HEK293 (cell line): ENCODE measurements around the gene LRFN2.
A peak's percentile ranks its signal among the peaks of the same experiment; 100 is the strongest.

Source experiments
- CTCF ChIA-PET: fragments of 350-600 bp; formaldehyde crosslinking; extraction: SDS; loops from one replicate; lab custom pipeline; 2021; ENCODE audit warnings: antibody characterized with exemption; lab: Yijun Ruan, JAX
- POLR2A ChIA-PET: fragments of 300-600 bp; formaldehyde crosslinking; extraction: SDS; loops from one replicate; lab custom pipeline; 2020; ENCODE audit warnings: antibody characterized with exemption, inconsistent platforms; lab: Yijun Ruan, JAX
- H3K27ac ChIP-seq: fragments of 200-500 bp; sonication (Bioruptor generic); 2 replicates; pipeline ENCODE4 v1.5.1; 2014; ENCODE audit warnings: low read depth, low read length, control low read depth, inconsistent platforms; ENCODE audit errors: extremely low read depth
- H3K36me3 ChIP-seq, 2 experiments: fragments of 200-500 bp in 1 of 2; sonication (Bioruptor generic) in 1 of 2; 1 replicate in 1 of 2; 2 replicates in 1 of 2; pipeline ENCODE4 v1.5.1; 2014 to 2017; ENCODE audit warnings: inconsistent platforms in 2 of 2, low read length in 2 of 2; ENCODE audit not compliant: control insufficient read depth in 2 of 2, insufficient read depth in 1 of 2
- H3K4me1 ChIP-seq: fragments of 200-500 bp; sonication (Bioruptor generic); 2 replicates; pipeline ENCODE4 v1.5.1; 2014; ENCODE audit warnings: mild to moderate bottlenecking, low read length, inconsistent platforms; ENCODE audit not compliant: control insufficient read depth, insufficient read depth
- H3K4me3 ChIP-seq: 2 replicates; pipeline ENCODE4 v1.5.1; 2011; ENCODE audit warnings: low read depth, mild to moderate bottlenecking, control low read depth, low read length, moderate library complexity
- H3K9me3 ChIP-seq: fragments of 200-500 bp; sonication (Bioruptor generic); 2 replicates; pipeline ENCODE4 v1.5.1; 2014; ENCODE audit warnings: low read depth, low read length, inconsistent platforms; ENCODE audit not compliant: control insufficient read depth, insufficient read depth
- BCL6B ChIP-seq: fragments of 450-650 bp; formaldehyde crosslinking; IDR thresholded peaks from 2 replicates; pipeline ENCODE4 v1.5.1; 2017; ENCODE audit warnings: missing biosample characterization, missing genetic modification characterization
- EGR2 ChIP-seq: fragments of 450-650 bp; formaldehyde crosslinking; IDR thresholded peaks from 2 replicates; pipeline ENCODE4 v1.5.1; 2016; ENCODE audit warnings: low read depth, missing biosample characterization, missing genetic modification characterization
- GFI1B ChIP-seq: fragments of 450-650 bp; formaldehyde crosslinking; IDR thresholded peaks from 2 replicates; pipeline ENCODE4 v1.5.1; 2016; ENCODE audit warnings: missing biosample characterization, missing genetic modification characterization
- GLIS1 ChIP-seq: fragments of 450-650 bp; formaldehyde crosslinking; IDR thresholded peaks from 2 replicates; pipeline ENCODE4 v1.5.1; 2016; ENCODE audit warnings: missing biosample characterization, missing genetic modification characterization
- HOXC10 ChIP-seq: sonication (generic); formaldehyde crosslinking; IDR thresholded peaks from 2 replicates; pipeline ENCODE4 v1.8.1; 2023; ENCODE audit warnings: mild to moderate bottlenecking, missing genetic modification reagents
- KLF10 ChIP-seq: fragments of 450-650 bp; IDR thresholded peaks from 2 replicates; pipeline ENCODE4 v1.5.1; 2018; ENCODE audit warnings: missing biosample characterization, mild to moderate bottlenecking, missing genetic modification characterization
- YY2 ChIP-seq: fragments of 450-650 bp; formaldehyde crosslinking; IDR thresholded peaks from 2 replicates; pipeline ENCODE4 v1.5.1; 2016; ENCODE audit warnings: missing biosample characterization, missing genetic modification characterization
- ZBTB20 ChIP-seq: fragments of 450-650 bp; formaldehyde crosslinking; IDR thresholded peaks from 2 replicates; pipeline ENCODE4 v1.5.1; 2016; ENCODE audit warnings: missing biosample characterization, missing genetic modification characterization
- ZEB2 ChIP-seq: fragments of 450-650 bp; formaldehyde crosslinking; IDR thresholded peaks from 2 replicates; pipeline ENCODE4 v1.5.1; 2016; ENCODE audit warnings: missing biosample characterization, missing genetic modification characterization
- ZNF10 ChIP-seq: fragments of 450-650 bp; formaldehyde crosslinking; IDR thresholded peaks from 2 replicates; pipeline ENCODE4 v1.5.1; 2017; ENCODE audit warnings: missing biosample characterization, missing genetic modification characterization
- ZNF112 ChIP-seq: fragments of 450-650 bp; formaldehyde crosslinking; IDR thresholded peaks from 2 replicates; pipeline ENCODE4 v1.5.0; 2017; ENCODE audit warnings: missing biosample characterization, missing genetic modification characterization
- ZNF140 ChIP-seq: fragments of 450-650 bp; formaldehyde crosslinking; IDR thresholded peaks from 2 replicates; pipeline ENCODE4 v1.5.1; 2016; ENCODE audit warnings: missing biosample characterization, missing genetic modification characterization
- ZNF148 ChIP-seq: fragments of 450-650 bp; formaldehyde crosslinking; IDR thresholded peaks from 2 replicates; pipeline ENCODE4 v1.5.0; 2017; ENCODE audit warnings: missing biosample characterization, missing genetic modification characterization, borderline replicate concordance
- ZNF155 ChIP-seq: fragments of 450-650 bp; formaldehyde crosslinking; IDR thresholded peaks from 2 replicates; pipeline ENCODE4 v1.5.1; 2016; ENCODE audit warnings: missing biosample characterization, missing genetic modification characterization
- ZNF175 ChIP-seq: fragments of 450-650 bp; formaldehyde crosslinking; IDR thresholded peaks from 2 replicates; pipeline ENCODE4 v1.5.1; 2016; ENCODE audit warnings: missing biosample characterization, missing genetic modification characterization
- ZNF214 ChIP-seq: fragments of 450-650 bp; formaldehyde crosslinking; IDR thresholded peaks from 2 replicates; pipeline ENCODE4 v1.5.1; 2017; ENCODE audit warnings: missing biosample characterization, mild to moderate bottlenecking, missing genetic modification characterization, borderline replicate concordance
- ZNF23 ChIP-seq: fragments of 450-650 bp; formaldehyde crosslinking; IDR thresholded peaks from 2 replicates; pipeline ENCODE4 v1.5.1; 2016; ENCODE audit warnings: missing biosample characterization, missing genetic modification characterization, borderline replicate concordance
- ZNF398 ChIP-seq: fragments of 450-650 bp; formaldehyde crosslinking; IDR thresholded peaks from 2 replicates; pipeline ENCODE4 v1.5.1; 2017; ENCODE audit warnings: missing biosample characterization, missing genetic modification characterization
- ZNF510 ChIP-seq: fragments of 450-650 bp; formaldehyde crosslinking; IDR thresholded peaks from 2 replicates; pipeline ENCODE4 v1.5.1; 2018; ENCODE audit warnings: mild to moderate bottlenecking, missing genetic modification characterization, missing biosample characterization; ENCODE audit not compliant: insufficient replicate concordance
- ZNF623 ChIP-seq: fragments of 450-650 bp; formaldehyde crosslinking; IDR thresholded peaks from 2 replicates; pipeline ENCODE4 v1.5.1; 2016; ENCODE audit warnings: missing biosample characterization, missing genetic modification characterization
- ZNF677 ChIP-seq: fragments of 450-650 bp; IDR thresholded peaks from 2 replicates; pipeline ENCODE4 v1.5.0; 2018; ENCODE audit warnings: missing biosample characterization, mild to moderate bottlenecking, missing genetic modification characterization, moderate library complexity
- ZNF747 ChIP-seq: fragments of 450-650 bp; formaldehyde crosslinking; IDR thresholded peaks from 2 replicates; pipeline ENCODE4 v1.5.1; 2016; ENCODE audit warnings: missing biosample characterization, missing genetic modification characterization
- ZNF837 ChIP-seq: fragments of 450-650 bp; formaldehyde crosslinking; IDR thresholded peaks from 2 replicates; pipeline ENCODE4 v1.5.1; 2016; ENCODE audit warnings: missing biosample characterization, missing genetic modification characterization
- ZSCAN16 ChIP-seq: fragments of 450-650 bp; formaldehyde crosslinking; IDR thresholded peaks from 2 replicates; pipeline ENCODE4 v1.5.1; 2016; ENCODE audit warnings: missing biosample characterization, missing genetic modification characterization

LRFN2 gene

GRCh38 chr6:40455686-40456389, 131.3 kb downstream of the LRFN2 start:
- TF ChIP-seq GFI1B (no peak), ZNF175 (tag by site-specific recombination) (no peak), HOXC10 (CRISPR knock-in tag) (no peak), ZNF140 (tag by site-specific recombination) (no peak), KLF10 (tag by site-specific recombination) (no peak), ZNF10 (tag by site-specific recombination) (peak; percentile 81), ZNF155 (tag by site-specific recombination) (no peak), ZNF623 (no peak)
- Histone ChIP-seq H3K9me3 (no peaks in the 10 kb centered on the region), H3K4me1 (no peaks in the 10 kb centered on the region), H3K27ac (no peak overlapping the region), H3K4me3 (no peak overlapping the region), H3K36me3 (no peaks in the 10 kb centered on the region)
- ChIA-PET POLR2A (no interaction called here), CTCF (no interaction called here)

GRCh38 chr6:40450483-40450882, 136.7 kb downstream of the LRFN2 start:
- Histone ChIP-seq H3K9me3 (no peaks in the 10 kb centered on the region), H3K4me3 (no peak overlapping the region), H3K4me1 (no peaks in the 10 kb centered on the region), H3K27ac (no peak overlapping the region), H3K36me3 (no peaks in the 10 kb centered on the region)
- POLR2A ChIA-PET = no interaction called here
- no peak for TF ChIP-seq ZNF23 (tag by site-specific recombination)
- CTCF ChIA-PET = no interaction called here

GRCh38 chr6:40444811-40445210, 142.4 kb downstream of the LRFN2 start:
- TF ChIP-seq ZNF148 (tag by site-specific recombination) = no peak
- 0 out of 2 replicates have a peak, but pooled peaks have one; percentile 27 for TF ChIP-seq ZNF398
- 0 out of 2 replicates have a peak, but pooled peaks have one; percentile 10 for TF ChIP-seq GLIS1 (tag by site-specific recombination)
- H3K9me3 ChIP-seq = no peaks in the 10 kb centered on the region
- ChIA-PET CTCF (interaction anchor here (0.7 to 1.1 kb wide), 2 partner anchors 117 to 370 kb away, joined by 3 read pairs; no protein-coding TSS in a partner anchor), POLR2A (no interaction called here)
- no peaks in the 10 kb centered on the region for H3K4me1 ChIP-seq
- no peak overlapping the region for H3K27ac ChIP-seq
- H3K4me3 ChIP-seq = no peak overlapping the region
- H3K36me3 ChIP-seq = no peaks in the 10 kb centered on the region

- no peaks in the 10 kb centered on the region for H3K9me3 ChIP-seq
- no peaks in the 10 kb centered on the region for H3K4me1 ChIP-seq
- ChIA-PET POLR2A (no interaction called here), CTCF (interaction anchor here (0.6 kb wide), 1 partner anchor 587 kb away, joined by 3 read pairs; no protein-coding TSS in a partner anchor)
- H3K36me3 ChIP-seq = no peaks in the 10 kb centered on the region
- no peak overlapping the region for H3K4me3 ChIP-seq
- TF ChIP-seq ZNF510 (no peak), BCL6B (tag by site-specific recombination) (no peak), ZNF175 (tag by site-specific recombination) (no peak), ZBTB20 (tag by site-specific recombination) (no peak), ZNF837 (tag by site-specific recombination) (no peak), ZNF112 (tag by site-specific recombination) (no peak), ZNF214 (no peak), ZNF677 (tag by site-specific recombination) (no peak), ZNF747 (tag by site-specific recombination) (no peak), EGR2 (tag by site-specific recombination) (no peak), ZSCAN16 (no peak), ZEB2 (tag by site-specific recombination) (no peak), YY2 (tag by site-specific recombination) (no peak)
- H3K27ac ChIP-seq = no peak overlapping the region
Measured at GRCh38 chr6:40444312-40444711, 142.9 kb downstream of the LRFN2 start.
